ENCODE data around the gene TBX20.
"Not testable (repeated sequence)": the region's sequence is repeated elsewhere in the genome, so short reads cannot be mapped to it uniquely, and the experiment has no call there.

- not testable (repeated sequence) for TF ChIP-seq CTCF, POLR2A (IDR thresholded peaks at IDR 0.05)
These were observed 69.9 kb downstream of the TBX20 start for GRCh38 chr7:35183873-35184503.
